ENCODE data around the gene UBE4B.
"Not testable (repeated sequence)": the region's sequence is repeated elsewhere in the genome, so short reads cannot be mapped to it uniquely, and the experiment has no call there.

The UBE4B gene

DNA sequence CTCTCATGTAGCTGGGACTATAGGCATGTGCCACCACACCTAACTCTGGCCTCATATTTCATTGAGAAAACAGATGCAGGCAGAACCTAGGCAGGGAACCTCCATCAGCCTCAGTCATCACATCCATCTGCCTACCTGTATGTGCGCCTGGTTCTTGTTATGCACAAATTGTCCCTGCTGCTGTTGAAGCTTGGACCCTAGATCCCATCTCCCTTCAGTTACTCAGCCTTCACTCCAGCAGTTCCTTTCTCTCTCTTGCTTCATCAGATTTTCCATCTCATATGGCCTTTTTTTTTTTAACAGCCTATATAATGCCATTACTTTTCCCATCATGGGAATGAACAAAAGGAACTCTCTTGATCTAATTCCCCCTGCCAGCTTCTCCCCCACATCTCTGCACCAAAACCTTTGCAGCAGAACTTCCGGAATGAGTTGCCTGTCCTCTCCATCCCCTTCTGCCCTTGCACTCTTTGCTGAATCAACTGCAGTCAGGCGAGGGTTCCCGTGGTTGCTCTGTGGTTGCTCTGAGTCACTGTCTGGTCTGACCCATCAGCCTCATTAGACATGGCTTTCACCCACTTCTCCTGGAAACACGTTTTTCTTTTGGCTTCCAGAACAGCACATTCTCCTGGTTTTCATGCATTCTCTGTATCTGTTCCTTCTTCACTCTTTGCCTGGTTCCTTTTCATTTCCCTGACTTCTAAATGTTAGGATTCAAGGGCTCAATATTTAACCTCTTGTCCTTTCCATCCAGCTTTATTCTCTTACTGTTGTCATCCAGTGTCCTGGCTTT lies 41.5 kb downstream of the UBE4B start:
- peak; percentile 88 for DNase-seq

- no peak for DNase-seq
Measured at GRCh38 chr1:10074852-10075730, 42.3 kb downstream of the UBE4B start.

GRCh38 chr1:10075732-10076131 lies 43.0 kb downstream of the UBE4B start:
- DNase-seq, result no peak

DNA sequence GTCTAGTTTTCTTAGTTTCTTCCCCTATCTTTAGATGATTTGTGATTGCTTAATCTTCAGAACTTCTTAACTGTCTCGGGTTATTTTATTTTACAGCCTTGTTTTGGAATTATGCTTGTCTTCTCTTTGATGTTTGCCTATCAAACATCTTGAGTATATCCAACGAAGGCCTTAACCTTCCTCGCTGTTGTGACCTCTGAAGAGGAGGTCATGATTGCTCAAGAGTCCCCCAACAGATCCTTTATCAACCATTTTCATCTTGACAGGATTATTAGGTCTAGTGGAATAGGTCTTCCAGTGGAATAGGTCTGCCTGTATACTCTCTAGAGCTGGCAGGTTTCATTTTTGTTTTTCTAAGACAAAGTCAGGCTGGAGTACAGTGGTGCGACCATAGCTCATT lies 45.7 kb downstream of the UBE4B start:
- no peak for DNase-seq

DNA sequence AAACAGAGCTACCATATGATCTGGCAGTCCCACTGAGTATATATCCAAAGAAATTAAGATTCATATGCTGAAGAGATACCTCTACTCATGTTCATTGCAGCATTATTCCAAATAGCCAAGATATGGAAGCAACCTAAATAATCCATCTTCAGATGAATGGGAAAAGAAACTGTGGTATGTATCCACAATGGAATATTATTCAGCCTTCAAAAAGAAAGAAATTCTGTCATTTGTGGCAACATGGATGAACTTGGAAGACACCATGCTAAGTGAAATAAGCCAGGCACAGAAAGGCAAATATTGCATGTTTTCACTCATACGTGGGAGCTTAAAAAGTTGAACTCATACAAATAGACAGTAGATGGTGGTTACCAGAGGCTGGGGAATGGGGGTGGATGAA lies 47.8 kb downstream of the UBE4B start:
- no peak for DNase-seq

- no peak for DNase-seq
Measured at GRCh38 chr1:10082785-10083479, 50.2 kb downstream of the UBE4B start.

- no peak for DNase-seq
Measured at GRCh38 chr1:10084045-10084444, 51.3 kb downstream of the UBE4B start.

GRCh38 chr1:10085076-10085475 lies 52.3 kb downstream of the UBE4B start:
- no peak for DNase-seq

GRCh38 chr1:10087210-10087609 lies 54.5 kb downstream of the UBE4B start:
- DNase-seq, result no peak

GRCh38 chr1:10101929-10102328 lies 69.2 kb downstream of the UBE4B start:
- DNase-seq, result no peak

DNA sequence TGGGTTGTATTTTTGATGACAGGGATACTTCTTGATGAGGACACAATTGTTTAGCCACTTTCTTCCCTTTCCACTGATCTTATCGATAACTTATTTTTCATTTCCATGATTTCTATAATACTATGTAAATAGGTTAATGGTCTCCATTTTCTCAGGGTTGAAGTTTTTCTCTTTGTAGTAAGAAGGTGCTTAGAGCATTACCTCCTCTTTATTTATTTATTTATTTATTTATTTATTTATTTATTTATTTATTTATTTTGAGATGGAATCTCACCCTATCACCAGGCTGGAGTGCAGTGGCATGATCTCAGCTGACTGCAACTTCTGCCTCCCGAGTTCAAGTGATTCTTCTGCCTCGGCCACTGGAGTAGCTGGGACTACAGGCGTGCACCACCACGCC lies 70.4 kb downstream of the UBE4B start:
- DNase-seq, result no peak

DNA sequence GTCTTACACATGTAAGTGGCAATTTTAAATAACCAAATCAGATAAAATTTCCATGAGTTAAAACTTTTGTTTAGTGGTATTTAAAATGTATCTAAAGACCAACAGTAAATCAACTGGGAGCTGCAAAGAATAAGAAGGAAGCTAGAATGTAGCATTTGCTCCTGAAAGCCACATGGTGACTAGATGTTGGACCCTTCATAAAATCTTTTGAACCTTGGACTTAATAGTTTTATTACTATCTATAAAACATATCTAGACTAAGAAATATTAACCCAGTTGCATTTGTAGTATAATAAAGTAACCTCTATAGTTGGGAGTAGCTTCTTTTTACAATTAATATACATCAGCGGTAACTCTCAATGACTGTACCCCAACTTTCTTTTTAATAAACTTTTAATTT lies 72.1 kb downstream of the UBE4B start:
- no peak for DNase-seq

GRCh38 chr1:10105484-10105883 lies 72.7 kb downstream of the UBE4B start:
- DNase-seq, result no peak

GRCh38 chr1:10106241-10106640 lies 73.5 kb downstream of the UBE4B start:
- no peak for DNase-seq

DNA sequence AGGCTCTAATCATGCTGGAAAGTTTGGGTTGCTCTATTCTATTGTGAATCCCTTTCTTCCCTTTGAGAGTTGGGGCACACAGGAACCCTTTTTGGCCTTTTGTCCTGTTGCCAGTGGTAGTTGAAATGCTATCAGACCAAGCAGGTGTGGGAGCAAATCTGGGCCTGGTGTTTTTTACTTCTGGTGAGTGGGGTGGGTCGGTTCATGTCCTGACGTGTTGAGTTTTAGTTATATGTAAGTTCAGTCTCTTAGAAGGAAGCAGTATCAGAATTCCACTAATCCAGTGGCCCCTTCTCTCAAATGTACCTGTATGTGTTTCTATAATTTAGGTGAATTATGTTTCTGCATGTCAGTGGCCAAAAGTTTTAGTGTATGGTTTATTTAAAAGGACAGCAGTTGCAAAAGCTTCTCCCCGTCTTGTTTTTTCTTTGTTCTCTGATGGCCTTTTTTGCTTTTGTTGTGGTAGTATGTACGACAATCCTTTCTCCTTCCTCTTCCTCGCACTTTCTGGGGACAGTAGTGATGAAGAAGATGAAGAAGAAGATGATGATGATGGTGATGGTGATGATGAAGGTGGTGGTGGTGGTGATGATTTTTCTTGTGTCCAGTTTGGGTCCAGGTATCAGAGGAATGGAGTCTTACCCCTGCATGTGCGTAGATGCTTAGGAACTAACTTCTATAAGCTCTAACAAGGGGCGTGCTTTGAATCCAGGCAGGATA lies 74.2 kb downstream of the UBE4B start:
- DNase-seq, result no peak

GRCh38 chr1:10107476-10107847 lies 74.7 kb downstream of the UBE4B start:
- DNase-seq, result not testable (repeated sequence)

DNA sequence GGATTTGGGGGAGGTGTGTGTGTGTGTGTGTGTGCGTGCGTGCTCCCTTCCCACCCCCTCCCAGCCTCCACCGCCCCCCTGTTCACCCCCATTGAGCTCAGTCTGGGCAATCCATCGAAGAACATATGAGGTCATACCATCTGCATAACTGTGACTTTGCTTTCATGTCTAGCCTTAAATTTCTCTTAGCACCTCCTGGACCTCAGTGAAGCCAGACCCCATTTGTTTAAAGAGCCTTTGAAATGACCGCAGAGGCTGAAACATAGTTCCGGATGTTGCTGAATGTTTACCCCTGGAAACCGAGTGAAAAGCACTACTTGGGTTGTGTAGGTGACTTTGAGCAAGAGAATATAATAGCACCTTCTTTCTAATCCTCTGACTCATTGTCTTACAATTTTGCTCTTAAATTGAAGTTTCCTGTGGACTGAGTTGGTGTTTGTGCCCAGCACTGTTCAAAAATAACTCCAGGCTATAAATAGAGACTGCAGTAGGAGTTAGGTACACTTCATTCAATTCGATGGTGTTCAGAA lies 75.4 kb downstream of the UBE4B start:
- peak; percentile 10 for DNase-seq

GRCh38 chr1:10108948-10109708 lies 76.4 kb downstream of the UBE4B start:
- DNase-seq, result no peak

- DNase-seq, result no peak
Measured at GRCh38 chr1:10113501-10113900, 80.7 kb downstream of the UBE4B start.

DNA sequence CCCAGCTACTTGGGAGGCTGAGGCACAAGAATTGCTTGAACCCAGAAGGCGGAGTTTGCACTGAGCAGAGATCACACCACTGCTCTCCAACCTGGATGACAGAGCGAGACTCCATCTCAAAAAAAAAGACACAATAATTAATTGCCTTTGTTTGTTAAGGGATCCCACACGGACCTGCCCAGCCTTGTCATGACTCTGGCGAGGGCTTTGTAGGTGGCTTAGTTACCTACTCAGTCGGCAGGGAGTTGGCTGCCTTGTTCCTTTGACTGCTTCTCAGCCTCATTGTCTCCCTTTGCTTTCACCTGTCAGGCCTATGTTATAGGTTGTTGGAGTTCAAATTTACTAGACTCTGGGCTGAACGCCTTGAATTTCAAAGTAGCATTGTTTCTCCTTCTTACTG lies 82.0 kb downstream of the UBE4B start:
- DNase-seq, result no peak

DNA sequence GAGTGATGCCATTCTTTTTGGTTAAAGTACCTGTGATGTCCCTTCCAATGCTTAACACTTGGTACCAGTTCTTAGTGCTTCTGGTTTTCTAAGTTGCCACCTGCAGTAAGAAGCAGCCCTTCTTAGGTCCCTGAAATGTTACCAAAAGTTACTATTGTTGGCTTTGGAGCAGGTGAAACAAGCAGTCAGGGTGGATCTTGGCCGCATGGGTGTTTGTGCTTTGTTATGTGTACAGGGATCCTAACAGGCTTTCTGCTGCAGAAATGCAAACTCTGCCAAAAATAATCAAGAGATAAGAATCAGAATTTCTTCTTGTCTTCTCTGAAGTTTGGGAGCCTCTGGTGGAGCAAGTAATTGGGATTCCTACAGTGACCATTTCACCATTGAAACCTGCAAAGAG lies 84.4 kb downstream of the UBE4B start:
- DNase-seq, result no peak

GRCh38 chr1:10117865-10118264 lies 85.1 kb downstream of the UBE4B start:
- DNase-seq, result no peak

Measured in amniotic stem cell (primary cell).